Activated T-helper 1 cell treated with anti-CD3 and anti-CD28 coated beads, Interleukin-12 subunit alpha, Interleukin-12 subunit beta, Interleukin-2, Interleukin-4 antibody, amounts not matched to agents 30 ng/mL and 10 ng/mL and 1 ng/mL, durations not matched to agents 14 hours and 24 hours and 36 hours (primary cell): ENCODE results near the gene CDRT4. TPM values are rescaled to one million over a fixed set of nuclear protein-coding genes. Genes with fewer than 3 reads are reported as not detected.
"Not testable (repeated sequence)": the region's sequence is repeated elsewhere in the genome, so short reads cannot be mapped to it uniquely, and the experiment has no call there.

Source experiments
- DNase-seq: peaks from one replicate; pipeline ENCODE4 v3.0.0; 2021; ENCODE audit warnings: low spot score
- H3K27ac Mint-ChIP-seq: one replicate; pipeline ENCODE4 v1.8.0; 2021; ENCODE audit warnings: mild to moderate bottlenecking, mixed read lengths
- H3K27me3 Mint-ChIP-seq: one replicate; pipeline ENCODE4 v1.8.0; 2022; ENCODE audit warnings: mild to moderate bottlenecking, moderate library complexity, mixed read lengths; ENCODE audit not compliant: insufficient read depth
- H3K36me3 Mint-ChIP-seq: one replicate; pipeline ENCODE4 v1.8.0; 2021; ENCODE audit warnings: low read depth, mixed read lengths
- H3K4me1 Mint-ChIP-seq: one replicate; pipeline ENCODE4 v1.8.0; 2021; ENCODE audit warnings: low read depth, mixed read lengths
- H3K4me3 Mint-ChIP-seq: one replicate; pipeline ENCODE4 v1.8.0; 2021; ENCODE audit warnings: mild to moderate bottlenecking, moderate library complexity, mixed read lengths
- H3K9me3 Mint-ChIP-seq: one replicate; pipeline ENCODE4 v1.8.0; 2021; ENCODE audit warnings: mixed read lengths
- intact Hi-C: fragments of 100-400 bp; cut with micrococcal nuclease; formaldehyde crosslinking; loops from one replicate; pipeline ENCODE4 v1.15.1; 2024
- total RNA-seq: library from RNA; stranded (reverse); gene quantifications from 2 replicates; pipeline ENCODE4 v1.2.3, GENCODE V29; 2022

The CDRT4 gene
- total RNA-seq, 1 donor from 2014 or later, result 2.4 TPM

DNA sequence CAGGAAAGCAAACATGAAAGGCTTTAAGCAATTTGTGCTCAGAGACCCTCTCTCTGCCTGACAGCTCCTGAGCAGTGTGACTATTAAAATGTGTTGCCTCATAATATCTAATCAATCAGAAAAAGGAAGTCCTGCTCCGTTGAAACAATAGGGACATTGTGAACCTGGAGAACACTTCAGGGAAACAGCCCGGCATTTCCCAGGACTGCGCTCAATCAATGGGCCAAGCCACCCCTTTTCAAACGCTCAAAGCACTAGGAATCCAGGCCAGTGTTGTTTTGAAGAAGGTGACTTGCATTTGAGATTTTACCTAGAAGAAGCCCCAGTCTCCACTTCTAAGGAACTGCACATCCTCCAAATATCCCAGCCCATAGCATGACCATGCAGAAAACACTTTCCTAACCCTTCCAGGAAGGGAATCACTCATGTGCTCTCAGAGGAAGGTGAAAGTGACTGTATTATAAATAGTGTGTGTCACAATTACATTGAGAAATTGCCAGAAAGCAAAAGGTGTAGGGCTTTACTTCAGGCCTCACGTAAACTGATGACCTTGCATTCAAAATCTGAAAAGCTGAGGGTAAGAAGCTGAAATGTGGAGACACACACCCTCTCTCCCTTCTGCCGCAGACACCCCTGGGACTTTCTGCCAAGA lies 19.4 kb downstream of the CDRT4 start:
- intact Hi-C loops, result no loop called here
- Mint-ChIP-seq H3K9me3 (no peaks in the 10 kb centered on the region), H3K4me1 (peaks cover 9% of the 10 kb centered on the region), H3K27me3 (no peaks in the 10 kb centered on the region), H3K27ac (no peak overlapping the region), H3K36me3 (no peaks in the 10 kb centered on the region), H3K4me3 (no peak overlapping the region)
- DNase-seq, result no peak

DNA sequence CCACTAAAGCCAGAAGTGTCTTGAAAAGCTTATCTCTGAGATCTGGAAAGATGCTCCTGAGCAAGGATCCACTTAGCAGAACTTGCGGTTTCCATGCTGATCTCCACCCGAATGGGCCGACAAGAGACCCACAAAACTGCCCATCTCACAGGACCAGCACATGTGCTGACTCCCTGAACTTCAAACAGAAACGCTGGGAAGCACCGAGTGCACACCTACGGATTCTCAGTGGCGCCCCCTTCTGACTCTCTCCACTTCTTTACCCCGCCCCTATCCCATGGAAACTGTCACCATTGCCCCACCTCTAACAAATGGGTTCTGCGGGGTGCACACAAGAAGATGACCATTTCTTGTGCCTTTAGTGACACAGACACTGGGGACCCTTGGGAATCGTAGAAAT lies 21.4 kb downstream of the CDRT4 start:
- intact Hi-C loops, result no loop called here
- DNase-seq, result no peak
- Mint-ChIP-seq H3K36me3 (no peaks in the 10 kb centered on the region), H3K27me3 (no peaks in the 10 kb centered on the region), H3K9me3 (no peaks in the 10 kb centered on the region), H3K27ac (no peak overlapping the region), H3K4me1 (peaks cover 9% of the 10 kb centered on the region), H3K4me3 (no peak overlapping the region)

DNA sequence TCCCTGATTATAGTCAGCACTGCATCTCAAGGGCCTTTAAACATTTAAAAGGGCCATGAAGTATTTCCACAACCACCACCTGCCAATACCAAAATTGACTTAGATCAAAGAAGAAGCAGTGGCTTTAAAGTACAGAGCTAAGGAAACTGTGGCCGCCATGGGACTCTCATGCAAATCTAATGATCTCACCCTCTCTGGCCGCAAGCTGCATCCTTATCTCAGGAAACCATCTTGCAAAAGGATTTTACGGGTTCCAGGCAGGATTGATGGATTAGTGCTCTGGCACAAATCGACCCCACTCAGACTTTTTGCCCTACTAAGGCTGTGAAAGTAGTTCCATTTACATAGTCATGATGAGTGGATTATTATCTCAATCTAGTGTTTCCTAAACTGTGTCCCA lies 22.6 kb downstream of the CDRT4 start:
- H3K27ac Mint-ChIP-seq, result no peak overlapping the region
- H3K27me3 Mint-ChIP-seq, result no peaks in the 10 kb centered on the region
- H3K4me1 Mint-ChIP-seq, result peaks cover 9% of the 10 kb centered on the region

DNA sequence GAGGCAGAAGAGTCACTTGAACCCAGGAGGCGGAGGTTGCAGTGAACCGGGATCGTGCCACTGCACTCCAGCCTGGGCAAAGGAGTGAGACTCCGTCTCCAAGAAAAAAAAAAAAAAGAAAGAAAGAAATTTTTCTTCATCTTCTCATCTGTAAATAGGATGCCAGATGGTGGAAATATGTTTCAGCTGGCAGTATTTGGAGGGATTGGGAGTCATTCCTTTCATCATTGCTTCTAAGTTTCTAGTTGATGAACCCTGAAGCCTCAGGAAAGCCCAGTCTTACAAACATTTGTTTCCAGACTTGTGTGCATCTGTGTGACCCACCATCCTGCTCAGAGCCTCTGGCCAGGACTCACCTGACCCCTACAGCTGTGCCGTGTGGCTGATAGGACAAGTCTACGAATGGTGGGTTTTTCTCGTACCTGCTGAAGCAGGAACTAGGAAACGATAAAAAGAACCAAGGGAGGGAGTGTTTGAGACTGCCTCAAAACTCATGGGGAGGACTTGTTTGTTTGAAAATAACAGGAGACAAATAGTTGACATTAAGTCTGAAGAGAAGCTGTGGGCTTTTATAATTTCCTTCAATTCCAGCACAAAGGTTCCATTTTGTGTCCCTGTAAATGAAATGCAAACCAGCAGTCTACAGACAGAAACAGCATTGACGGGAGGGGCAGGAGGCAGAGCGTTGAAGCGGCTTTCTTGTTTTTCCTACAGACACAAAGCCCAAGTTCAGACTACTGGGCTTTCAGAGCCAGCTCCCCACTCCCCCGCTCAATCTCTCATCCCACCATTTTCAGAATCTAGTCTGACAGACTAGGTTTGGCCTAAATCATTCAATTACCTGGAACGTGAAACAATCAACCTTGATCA lies 24.9 kb downstream of the CDRT4 start:
- Mint-ChIP-seq H3K4me1 (peaks cover 11% of the 10 kb centered on the region), H3K4me3 (no peak overlapping the region), H3K27me3 (no peaks in the 10 kb centered on the region), H3K27ac (no peak overlapping the region), H3K9me3 (no peaks in the 10 kb centered on the region), H3K36me3 (peaks cover 8% of the 10 kb centered on the region)
- no peak for DNase-seq
- intact Hi-C loops, result no loop called here

More for the DNA sequence above, 22.6 kb downstream of the CDRT4 start:
- Mint-ChIP-seq H3K9me3 (no peaks in the 10 kb centered on the region), H3K36me3 (no peaks in the 10 kb centered on the region), H3K4me3 (no peak overlapping the region)
- DNase-seq, result no peak
- intact Hi-C loops, result no loop called here

DNA sequence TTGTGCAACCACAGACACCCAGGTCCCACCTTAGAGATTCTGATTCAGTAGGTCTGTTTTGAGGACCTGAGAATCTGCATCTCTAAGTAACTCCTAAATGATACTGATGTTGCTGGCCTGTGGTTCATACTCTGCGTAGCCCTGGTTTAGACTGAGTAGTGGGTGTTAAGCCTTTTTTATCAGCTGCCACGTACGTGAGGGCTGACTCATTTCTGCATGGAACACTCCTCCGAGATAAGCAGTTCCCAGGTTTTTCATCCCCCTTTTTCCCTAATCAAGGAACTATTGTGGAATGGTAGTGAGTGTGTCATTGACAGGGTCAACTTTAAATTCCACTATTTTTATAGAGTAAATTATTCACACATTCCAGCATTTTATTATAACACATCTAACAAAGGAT lies 26.1 kb downstream of the CDRT4 start:
- peaks cover 18% of the 10 kb centered on the region for H3K4me1 Mint-ChIP-seq
- no peaks in the 10 kb centered on the region for H3K27me3 Mint-ChIP-seq
- intact Hi-C loops, result no loop called here
- H3K27ac Mint-ChIP-seq, result no peak overlapping the region
- H3K4me3 Mint-ChIP-seq, result no peak overlapping the region
- H3K9me3 Mint-ChIP-seq, result peaks cover 6% of the 10 kb centered on the region
- no peak for DNase-seq
- peaks cover 15% of the 10 kb centered on the region for H3K36me3 Mint-ChIP-seq

DNA sequence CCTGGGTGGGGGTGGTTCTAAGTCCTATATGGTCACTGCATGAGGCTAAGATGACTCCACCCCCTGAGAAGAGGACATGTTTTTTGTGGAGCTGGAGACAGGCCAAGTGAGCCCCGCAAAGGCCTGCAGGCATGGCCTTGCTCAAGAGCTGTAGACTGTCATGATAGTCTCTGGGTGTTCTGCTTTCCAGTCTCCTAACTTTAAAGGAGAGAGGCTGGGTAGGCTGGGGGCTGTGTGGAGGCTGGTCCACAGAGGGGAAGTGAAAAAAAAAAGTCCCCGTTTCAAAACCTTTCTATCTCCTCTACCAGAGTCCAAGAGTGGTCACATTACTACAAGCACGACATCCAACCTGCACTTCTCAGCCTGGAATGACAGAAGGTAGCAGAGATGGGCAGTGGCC lies 27.1 kb downstream of the CDRT4 start:
- peaks cover 18% of the 10 kb centered on the region for H3K36me3 Mint-ChIP-seq
- no peak overlapping the region for H3K27ac Mint-ChIP-seq
- no peak for DNase-seq
- H3K9me3 Mint-ChIP-seq, result peaks cover 6% of the 10 kb centered on the region
- no peaks in the 10 kb centered on the region for H3K27me3 Mint-ChIP-seq
- no peak overlapping the region for H3K4me3 Mint-ChIP-seq
- H3K4me1 Mint-ChIP-seq, result peaks cover 18% of the 10 kb centered on the region
- intact Hi-C loops, result no loop called here

DNA sequence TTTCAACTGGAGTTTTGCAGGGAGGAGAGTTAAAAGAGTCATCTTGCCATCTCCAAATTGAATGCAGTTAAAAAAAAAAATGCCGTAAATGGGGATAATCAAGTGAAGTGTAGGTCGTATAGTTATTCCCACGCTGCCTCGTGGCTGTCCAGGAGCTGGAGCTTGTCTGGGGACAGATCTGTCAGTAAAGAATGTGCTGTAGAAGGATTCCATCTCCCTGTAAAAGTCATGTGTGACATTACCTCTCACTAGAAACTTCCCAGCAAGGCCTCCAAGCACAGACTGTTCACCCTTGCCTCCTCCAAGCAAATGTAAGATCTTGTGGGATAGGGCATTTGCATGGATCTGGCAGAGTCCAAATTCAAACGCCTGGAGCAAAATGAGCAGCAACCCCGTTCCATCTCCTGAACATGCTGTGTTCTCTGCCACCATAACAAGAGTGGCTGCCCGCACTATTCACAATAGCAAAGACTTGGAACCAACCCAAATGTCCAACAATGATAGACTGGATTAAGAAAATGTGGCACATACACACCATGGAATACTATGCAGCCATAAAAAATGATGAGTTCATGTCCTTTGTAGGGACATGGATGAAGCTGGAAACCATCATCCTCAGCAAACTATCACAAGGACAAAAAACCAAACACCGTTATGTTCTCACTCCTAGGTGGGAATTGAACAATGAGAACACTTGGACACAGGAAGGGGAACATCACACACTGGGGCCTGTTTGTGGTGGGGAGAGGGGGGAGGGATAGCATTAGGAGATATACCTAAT lies 28.0 kb downstream of the CDRT4 start:
- H3K9me3 Mint-ChIP-seq, intact Hi-C loops, H3K4me1 Mint-ChIP-seq, H3K4me3 Mint-ChIP-seq, H3K27ac Mint-ChIP-seq, DNase-seq, H3K27me3 Mint-ChIP-seq: not testable (repeated sequence)
- peaks cover 18% of the 10 kb centered on the region for H3K36me3 Mint-ChIP-seq

DNA sequence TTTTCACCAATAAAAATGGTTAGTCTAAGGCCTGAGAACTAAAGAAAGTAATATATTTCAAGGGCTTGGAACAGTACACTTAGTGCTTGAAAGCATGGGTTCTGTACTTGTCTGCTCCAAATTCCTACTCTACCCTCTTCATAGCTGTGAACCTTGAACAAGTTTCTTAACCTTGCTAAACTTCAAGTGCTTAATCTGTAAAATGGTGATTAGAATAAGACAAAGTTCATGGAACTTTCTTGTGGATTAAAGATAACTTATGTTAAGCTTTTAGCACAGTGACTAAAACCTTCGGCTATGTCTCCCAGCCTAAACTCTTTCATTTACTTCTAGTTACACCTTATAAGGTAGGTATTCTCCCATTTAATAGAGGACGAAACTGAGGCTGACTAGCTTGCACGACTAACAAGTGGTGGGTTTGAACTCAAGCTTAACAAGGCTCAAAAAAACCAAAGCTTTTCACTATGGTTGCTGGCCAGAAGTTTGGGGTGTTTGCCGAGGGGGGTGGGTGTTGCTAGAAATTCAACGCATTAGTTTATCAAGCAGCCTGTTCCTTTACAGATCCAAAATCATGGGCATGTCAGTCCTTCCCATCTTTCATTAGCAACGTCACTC lies 28.8 kb downstream of the CDRT4 start:
- Mint-ChIP-seq H3K27ac (no peak overlapping the region), H3K36me3 (peaks cover 18% of the 10 kb centered on the region), H3K4me1 (peaks cover 9% of the 10 kb centered on the region), H3K27me3 (no peaks in the 10 kb centered on the region), H3K4me3 (no peak overlapping the region), H3K9me3 (peaks cover 6% of the 10 kb centered on the region)
- no peak for DNase-seq
- intact Hi-C loops, result no loop called here

DNA sequence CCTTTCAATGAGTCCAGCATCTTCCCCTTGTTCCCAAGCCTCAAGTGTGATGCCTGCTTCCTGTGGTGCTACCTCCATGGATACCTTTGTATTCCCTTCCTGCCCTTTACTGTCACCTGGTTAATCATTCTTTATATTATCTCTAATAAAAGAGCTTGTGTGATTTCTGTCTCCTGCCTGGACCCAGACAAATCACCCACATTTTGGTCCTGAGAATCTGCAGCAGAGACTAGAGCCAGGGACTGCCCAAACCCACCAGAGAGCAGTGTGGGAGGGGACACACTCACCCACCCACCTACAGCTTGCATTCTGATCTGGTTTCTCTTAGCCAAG lies 30.2 kb downstream of the CDRT4 start:
- DNase-seq, result no peak
- Mint-ChIP-seq H3K9me3 (peaks cover 6% of the 10 kb centered on the region), H3K36me3 (peaks cover 18% of the 10 kb centered on the region), H3K27me3 (no peaks in the 10 kb centered on the region), H3K27ac (peak overlapping the region; percentile 48), H3K4me3 (no peak overlapping the region), H3K4me1 (peaks cover 9% of the 10 kb centered on the region)
- intact Hi-C loops, result no loop called here

DNA sequence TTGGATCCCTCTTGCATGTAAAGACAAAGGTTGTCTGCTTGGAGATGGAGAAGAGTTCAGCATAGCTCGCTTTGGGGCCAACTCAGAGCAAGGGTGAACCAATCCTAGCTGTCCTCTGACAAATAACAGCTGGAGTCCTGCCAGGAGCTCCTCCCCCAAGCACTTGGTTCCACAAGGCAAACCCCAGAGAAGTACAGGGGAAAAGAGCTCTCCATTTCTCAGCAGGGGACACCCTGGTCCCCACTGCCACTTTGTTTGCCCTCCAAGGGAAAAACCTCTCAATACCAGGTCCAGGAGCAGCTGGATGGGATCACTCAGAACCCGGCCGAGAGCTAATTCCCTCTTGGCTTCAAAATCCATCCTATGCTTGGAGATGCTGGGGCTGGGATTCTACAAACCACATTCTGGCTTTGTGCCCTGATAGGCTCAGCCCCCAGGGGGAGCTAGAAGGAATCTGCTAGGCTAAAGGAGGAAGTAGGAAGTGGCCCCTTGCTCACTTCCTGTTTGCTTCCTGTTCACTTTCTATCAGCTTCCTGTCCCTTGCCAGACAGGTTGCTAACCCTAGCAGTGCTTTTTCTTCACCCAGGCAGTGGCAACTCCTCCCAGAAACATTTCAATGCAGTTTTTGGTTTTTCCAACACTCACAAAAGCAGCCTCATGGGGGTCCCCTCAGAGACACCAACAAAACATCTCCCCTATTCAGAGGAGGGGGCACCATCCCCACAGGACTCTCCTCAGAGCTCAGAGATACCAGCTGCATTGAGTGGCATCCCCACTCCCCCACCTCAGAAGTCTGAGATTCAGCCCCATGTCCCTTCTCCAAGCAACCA lies 30.7 kb downstream of the CDRT4 start:
- no peak for DNase-seq
- intact Hi-C loops, result no loop called here
- Mint-ChIP-seq H3K4me3 (no peak overlapping the region), H3K27ac (peak overlapping the region; percentile 48), H3K4me1 (peaks cover 9% of the 10 kb centered on the region), H3K27me3 (no peaks in the 10 kb centered on the region), H3K36me3 (peaks cover 18% of the 10 kb centered on the region), H3K9me3 (peaks cover 6% of the 10 kb centered on the region)

DNA sequence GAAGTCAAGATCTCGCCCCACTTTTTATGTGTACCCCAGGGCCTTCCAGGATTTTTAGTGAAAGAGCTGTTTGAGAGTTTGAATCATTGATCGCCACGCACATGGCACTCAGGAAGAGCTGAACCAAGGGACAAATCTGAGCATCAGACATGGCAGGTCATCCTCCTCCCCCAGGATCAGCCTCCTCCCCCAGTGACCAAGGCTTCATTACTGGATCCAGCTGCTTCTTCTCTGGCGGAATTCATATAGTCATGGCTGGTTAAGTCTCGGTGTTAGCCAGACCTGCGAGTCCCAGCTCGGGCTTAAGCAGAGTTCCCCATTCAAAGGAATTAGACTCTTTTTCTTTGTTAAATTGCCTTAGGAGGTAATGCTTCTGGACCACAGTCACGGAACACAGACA lies 32.5 kb downstream of the CDRT4 start:
- Mint-ChIP-seq H3K27ac (no peak overlapping the region), H3K4me3 (no peak overlapping the region), H3K27me3 (no peaks in the 10 kb centered on the region), H3K4me1 (peaks cover 9% of the 10 kb centered on the region), H3K36me3 (peaks cover 18% of the 10 kb centered on the region), H3K9me3 (peaks cover 6% of the 10 kb centered on the region)
- DNase-seq, result no peak
- intact Hi-C loops, result no loop called here
